ENCODE data around the gene FREM2. TPM values are rescaled to one million over a fixed set of nuclear protein-coding genes. Genes with fewer than 3 reads are reported as not detected.

Gene FREM2
- total RNA-seq, 1 experiment from 2014 or later = 0.05 TPM

DNA sequence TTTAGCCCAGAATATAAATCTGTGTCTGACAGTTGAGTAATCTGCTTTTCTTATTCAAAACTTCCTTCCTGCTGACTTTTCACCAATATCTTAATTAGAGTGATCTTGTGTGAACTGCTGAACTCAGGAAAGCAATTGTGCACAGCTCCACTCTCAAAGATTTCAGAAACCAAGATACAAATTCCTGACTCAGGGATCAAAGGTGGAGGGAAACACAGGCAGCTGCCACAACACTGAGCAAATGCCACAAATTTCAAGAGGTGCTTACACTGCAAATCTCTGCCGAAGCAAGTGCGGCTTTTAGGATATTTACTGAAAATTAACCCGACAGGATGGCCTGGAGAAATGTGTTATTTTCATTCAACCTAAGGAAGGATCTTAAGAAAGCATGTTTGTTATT lies 192.4 kb downstream of the FREM2 start:
- no peaks in the 10 kb centered on the region for H3K79me2 ChIP-seq (ENCODE audit: insufficient read depth, low read length)
- no peak overlapping the region for H2AFZ ChIP-seq (ENCODE audit: low read depth, low read length, poor library complexity, severe bottlenecking)
- no peak for ATAC-seq
- no peak overlapping the region for H3K4me3 ChIP-seq (replicated peaks in 1 of 2; ENCODE audit: low read depth in 1 of 2, low read length in 2 of 2)
- TF ChIP-seq POLR2A (IDR thresholded peaks at IDR 0.05; ENCODE audit: borderline replicate concordance, extremely low read depth, insufficient read depth, insufficient read length) (no peak), ZBTB33 (IDR thresholded peaks at IDR 0.05; ENCODE audit: extremely low read depth, insufficient replicate concordance, low read length) (no peak), ZFX (IDR thresholded peaks at IDR 0.05) (no peak), MAX (IDR thresholded peaks at IDR 0.05) (no peak), SP1 (IDR thresholded peaks at IDR 0.05; ENCODE audit: low read depth) (no peak), EZH2 (IDR thresholded peaks at IDR 0.05) (no peak), REST (IDR thresholded peaks at IDR 0.05; ENCODE audit: low read depth) (no peak), ATF3 (IDR thresholded peaks at IDR 0.05) (no peak), TCF7L2 (IDR thresholded peaks at IDR 0.05; ENCODE audit: borderline replicate concordance, extremely low read depth, insufficient read depth, insufficient read length) (no peak), ZNF274 (IDR thresholded peaks at IDR 0.05; ENCODE audit: low read depth, low read length) (no peak), EZH2phosphoT487 (IDR thresholded peaks at IDR 0.05; ENCODE audit: borderline replicate concordance) (no peak), FOSL1 (IDR thresholded peaks at IDR 0.05; ENCODE audit: low read depth) (no peak), RAD21 (IDR thresholded peaks at IDR 0.05; ENCODE audit: low read depth) (no peak), CTCF (IDR thresholded peaks at IDR 0.05 in 2 of 3, conservative IDR thresholded peaks at IDR 0.05 in 1 of 3; ENCODE audit: borderline replicate concordance in 1 of 3, insufficient read depth in 1 of 3, low read depth in 2 of 3, low read length in 2 of 3) (no peak), CEBPB (IDR thresholded peaks at IDR 0.05; ENCODE audit: low read depth) (no peak), CBX3 (IDR thresholded peaks at IDR 0.05; ENCODE audit: low read depth) (no peak), YY1 (IDR thresholded peaks at IDR 0.05; ENCODE audit: extremely low read depth, insufficient replicate concordance, low read depth, low read length) (no peak), JUND (IDR thresholded peaks at IDR 0.05) (no peak)
- no TSS peak for BruUV-seq (replicated peaks)
- H3K27me3 ChIP-seq (ENCODE audit: insufficient read depth, low read length) = no peaks in the 10 kb centered on the region
- H3K36me3 ChIP-seq (ENCODE audit: control insufficient read depth in 1 of 2, insufficient read depth in 2 of 2, low read length in 2 of 2) = no peaks in the 10 kb centered on the region
- no peaks in the 10 kb centered on the region; the same call in 1 of the 2 replicates for H4K20me1 ChIP-seq (ENCODE audit: insufficient read depth)
- DNase-seq (ENCODE audit: low read depth, low spot score) = no peak
- no peaks in the 10 kb centered on the region for H3K9me2 ChIP-seq (ENCODE audit: insufficient read depth)
- intact Hi-C loops (cut with micrococcal nuclease) = no loop called here
- no peak overlapping the region for H3K27ac ChIP-seq (ENCODE audit: low read depth, low read length)
- ChIA-PET RAD21 (ENCODE audit: low non-redundant PET in 1 of 2, low total read pairs in 2 of 2, uncharacterized antibody in 2 of 2, unreplicated experiment in 2 of 2) (no interaction called here), POLR2A (no interaction called here), CTCF (no interaction called here)
- no peaks in the 10 kb centered on the region for H3K9me3 ChIP-seq (ENCODE audit: control insufficient read depth in 1 of 2, insufficient read depth in 1 of 2, low read depth in 1 of 2, low read length in 2 of 2)
- no peak overlapping the region for H3K9ac ChIP-seq (ENCODE audit: low read length)
- no peak overlapping the region for H3K4me2 ChIP-seq (ENCODE audit: low read length)
- no peaks in the 10 kb centered on the region for H3K4me1 ChIP-seq (ENCODE audit: control insufficient read depth in 1 of 2, insufficient read depth in 2 of 2, low read length in 2 of 2)

Measured in HCT116 (cell line).